Astrocyte of the spinal cord (primary cell): ENCODE measurements around the gene FBXL14.

Experiments
- DNase-seq: peaks from one replicate; pipeline ENCODE4 v3.0.0; 2011; ENCODE audit warnings: low read depth, low spot score
- H3K4me3 ChIP-seq: 2 replicates; pipeline ENCODE4 v1.5.1; 2011; ENCODE audit warnings: low read depth, mild to moderate bottlenecking, low read length, moderate library complexity
- in situ Hi-C: cut with HindIII; loops from 2 replicates; pipeline ENCODE4 v1.10.0; 2017; ENCODE audit warnings: low sequenced_read_pairs
- TF ChIP-seq, protein P1 (sequence below): IDR thresholded peaks from 2 replicates; pipeline ENCODE4 v1.5.1; 2012; ENCODE audit warnings: low read depth, mild to moderate bottlenecking, low read length, inconsistent platforms

The FBXL14 gene

GRCh38 chr12:1552911-1553491 is 41.4 kb downstream of the FBXL14 start:
- no peak for DNase-seq
- in situ Hi-C loops = no loop called here

DNA sequence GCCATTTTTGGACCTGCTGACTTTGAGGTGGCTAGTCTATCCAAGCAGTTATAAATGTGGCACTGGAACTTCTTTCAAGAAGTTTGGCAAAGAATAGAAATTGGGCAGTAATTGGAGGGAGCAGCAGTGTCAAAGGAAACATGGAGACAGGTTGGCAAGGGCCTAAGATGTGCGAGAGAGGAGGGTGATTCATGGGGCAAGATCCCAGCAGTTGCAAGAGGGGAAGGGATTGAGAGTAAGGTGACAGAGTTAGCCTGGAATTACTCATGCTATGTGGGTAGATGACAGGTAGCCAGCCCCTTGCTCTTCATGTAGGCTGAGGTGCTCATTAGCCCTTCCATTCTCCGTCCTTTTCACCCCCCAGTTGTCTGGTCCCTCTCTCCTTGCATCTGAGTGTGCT is 42.2 kb downstream of the FBXL14 start:
- H3K4me3 ChIP-seq = no peak overlapping the region
- no peak for DNase-seq
- TF ChIP-seq, protein P1, sequence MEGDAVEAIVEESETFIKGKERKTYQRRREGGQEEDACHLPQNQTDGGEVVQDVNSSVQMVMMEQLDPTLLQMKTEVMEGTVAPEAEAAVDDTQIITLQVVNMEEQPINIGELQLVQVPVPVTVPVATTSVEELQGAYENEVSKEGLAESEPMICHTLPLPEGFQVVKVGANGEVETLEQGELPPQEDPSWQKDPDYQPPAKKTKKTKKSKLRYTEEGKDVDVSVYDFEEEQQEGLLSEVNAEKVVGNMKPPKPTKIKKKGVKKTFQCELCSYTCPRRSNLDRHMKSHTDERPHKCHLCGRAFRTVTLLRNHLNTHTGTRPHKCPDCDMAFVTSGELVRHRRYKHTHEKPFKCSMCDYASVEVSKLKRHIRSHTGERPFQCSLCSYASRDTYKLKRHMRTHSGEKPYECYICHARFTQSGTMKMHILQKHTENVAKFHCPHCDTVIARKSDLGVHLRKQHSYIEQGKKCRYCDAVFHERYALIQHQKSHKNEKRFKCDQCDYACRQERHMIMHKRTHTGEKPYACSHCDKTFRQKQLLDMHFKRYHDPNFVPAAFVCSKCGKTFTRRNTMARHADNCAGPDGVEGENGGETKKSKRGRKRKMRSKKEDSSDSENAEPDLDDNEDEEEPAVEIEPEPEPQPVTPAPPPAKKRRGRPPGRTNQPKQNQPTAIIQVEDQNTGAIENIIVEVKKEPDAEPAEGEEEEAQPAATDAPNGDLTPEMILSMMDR = no peak
- in situ Hi-C loops = no loop called here

More at GRCh38 chr12:1552911-1553491, 41.4 kb downstream of the FBXL14 start:
- no peak overlapping the region for H3K4me3 ChIP-seq
- TF ChIP-seq, protein P1 = no peak

GRCh38 chr12:1551496-1551895 is 42.9 kb downstream of the FBXL14 start:
- TF ChIP-seq, protein P1 = no peak
- in situ Hi-C loops = no loop called here
- DNase-seq = no peak

GRCh38 chr12:1546931-1547640 is 47.3 kb downstream of the FBXL14 start:
- no peak for DNase-seq
- no peak overlapping the region for H3K4me3 ChIP-seq
- in situ Hi-C loops = no loop called here
- TF ChIP-seq, protein P1 = no peak

More at GRCh38 chr12:1551496-1551895, 42.9 kb downstream of the FBXL14 start:
- H3K4me3 ChIP-seq = no peak overlapping the region

- no peak for DNase-seq
- TF ChIP-seq, protein P1 = peak; percentile 40
- H3K4me3 ChIP-seq = no peak overlapping the region
- in situ Hi-C loops = no loop called here
Measured at GRCh38 chr12:1544996-1545700, 49.2 kb downstream of the FBXL14 start.

DNA sequence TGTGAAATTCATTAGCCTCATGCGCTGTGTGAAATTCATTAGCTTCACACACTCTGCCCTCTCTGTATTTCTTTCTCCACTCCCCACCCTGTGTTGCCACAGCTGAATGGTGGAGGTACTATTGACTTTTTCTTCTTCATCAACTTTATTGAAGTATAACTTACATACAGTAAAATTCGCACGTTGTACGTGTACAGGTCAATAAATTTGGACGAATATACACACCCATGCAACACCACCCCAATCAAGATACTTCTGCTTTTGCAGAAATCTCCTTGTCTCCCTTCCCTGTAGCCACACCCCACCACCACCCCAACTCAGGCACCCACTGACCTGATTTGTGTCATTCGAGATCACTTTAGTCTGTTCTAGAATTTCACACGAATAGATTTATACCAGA is 51.8 kb downstream of the FBXL14 start:
- no peak overlapping the region for H3K4me3 ChIP-seq
- TF ChIP-seq, protein P1 = no peak
- no peak for DNase-seq
- in situ Hi-C loops = no loop called here
